Ammon's horn (tissue), 1 donor: ENCODE measurements around the gene CYP19A1.
A peak's percentile ranks its signal among the peaks of the same experiment; 100 is the strongest.
"Not testable (repeated sequence)": the region's sequence is repeated elsewhere in the genome, so short reads cannot be mapped to it uniquely, and the experiment has no call there.

Experiments
- DNase-seq: peaks from one replicate; pipeline ENCODE4 v3.0.0-alpha.2; 2016; ENCODE audit warnings: low spot score

CYP19A1 gene

DNA sequence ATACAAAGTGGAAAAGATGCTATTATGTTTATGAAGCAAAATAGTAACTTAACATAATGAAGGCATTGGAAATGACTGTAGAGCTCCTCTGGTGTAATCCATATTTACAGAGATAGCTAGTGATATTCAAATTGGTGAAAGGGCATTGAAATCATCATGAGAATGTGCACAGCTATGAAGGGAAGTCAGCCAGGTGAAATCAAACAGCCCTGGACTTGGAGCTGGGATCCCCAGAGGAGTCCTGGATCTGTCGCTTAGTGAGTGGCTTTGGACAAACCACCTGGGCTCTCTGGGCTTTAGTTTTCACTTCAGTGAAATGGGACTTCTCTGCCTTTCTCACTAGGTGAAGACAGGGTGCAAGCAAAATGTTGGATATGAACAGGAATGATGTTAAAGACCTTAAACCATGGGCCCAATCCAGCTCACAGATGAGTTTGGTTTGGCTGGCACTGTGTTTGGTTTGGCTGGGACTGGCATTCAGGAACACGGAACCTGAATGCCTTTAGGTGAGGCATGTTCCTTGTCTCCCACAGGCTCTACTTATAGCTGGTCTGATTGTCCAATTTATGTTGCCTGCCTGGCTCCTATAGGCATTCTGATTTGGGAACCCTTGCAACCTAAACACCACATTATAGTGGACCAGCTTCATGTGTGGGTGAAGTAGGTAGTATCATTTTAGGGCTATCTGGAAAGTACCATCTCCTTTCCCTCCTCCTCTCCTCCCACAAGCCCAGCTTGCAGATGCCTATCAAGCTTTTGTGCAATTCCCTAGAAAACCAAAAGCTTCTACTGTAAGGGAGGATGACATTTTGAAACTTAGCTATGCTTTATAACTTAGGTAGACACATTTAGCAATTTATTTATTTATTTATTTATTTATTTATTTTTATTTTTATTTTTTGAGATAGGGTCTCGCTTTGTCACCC lies 133.1 kb downstream of the CYP19A1 start:
- no peak for DNase-seq

DNA sequence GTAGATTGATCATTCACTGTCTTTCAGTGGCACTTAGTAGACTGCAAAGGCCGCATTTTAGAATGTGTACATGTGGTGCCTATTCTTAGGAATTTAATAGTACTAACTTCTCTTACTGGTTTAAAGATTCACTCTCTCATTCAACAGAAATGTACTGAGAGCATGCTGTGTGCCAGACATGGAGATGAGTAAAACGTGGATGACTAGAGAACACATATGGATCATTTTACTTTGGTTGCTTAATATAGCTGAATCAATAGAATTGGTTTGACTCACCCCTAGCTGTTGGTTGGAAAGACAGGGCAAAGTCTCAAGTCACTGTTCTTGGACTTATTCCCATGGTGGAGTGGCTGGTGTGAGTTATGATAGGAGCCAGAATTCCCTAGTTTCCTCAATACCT lies 134.6 kb downstream of the CYP19A1 start:
- no peak for DNase-seq

DNA sequence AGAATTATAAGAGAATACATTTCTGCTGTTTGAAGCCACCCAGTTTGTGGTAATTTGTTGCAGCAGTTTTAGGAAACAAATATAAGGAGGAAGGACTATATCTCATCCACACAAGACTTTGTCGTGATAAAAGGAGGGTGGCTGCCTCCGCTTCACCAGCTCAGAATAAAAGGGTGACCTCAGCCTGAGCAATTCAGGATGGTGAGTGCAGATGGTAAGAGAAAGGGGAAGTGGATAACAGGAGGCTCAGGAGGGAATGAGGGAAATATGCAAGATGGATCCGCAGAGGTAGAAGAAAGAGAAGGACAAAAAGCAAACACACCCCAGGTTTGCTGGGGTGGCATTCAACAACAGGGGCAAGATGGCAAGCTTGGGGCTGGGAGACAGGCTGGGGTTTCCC lies 135.6 kb downstream of the CYP19A1 start:
- no peak for DNase-seq

DNA sequence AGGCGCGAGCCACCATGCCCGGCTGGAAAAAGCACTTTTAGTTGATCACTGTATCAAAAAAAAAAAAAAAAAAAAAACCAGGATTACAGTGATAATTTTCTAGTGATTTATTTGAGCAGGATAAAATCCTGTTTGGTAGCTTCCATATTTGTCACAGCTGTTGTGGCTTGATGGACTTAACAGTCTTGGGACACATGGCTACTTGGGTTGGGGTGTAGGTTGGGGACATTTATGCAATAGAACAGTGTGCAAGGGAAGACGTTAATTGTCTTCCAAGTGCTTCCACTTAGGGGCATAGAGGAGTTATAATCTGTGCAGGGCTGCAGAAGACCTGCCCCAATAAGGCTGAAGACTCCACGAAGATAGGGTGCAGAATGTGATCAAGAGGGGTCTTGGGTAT lies 136.8 kb downstream of the CYP19A1 start:
- DNase-seq = no peak

DNA sequence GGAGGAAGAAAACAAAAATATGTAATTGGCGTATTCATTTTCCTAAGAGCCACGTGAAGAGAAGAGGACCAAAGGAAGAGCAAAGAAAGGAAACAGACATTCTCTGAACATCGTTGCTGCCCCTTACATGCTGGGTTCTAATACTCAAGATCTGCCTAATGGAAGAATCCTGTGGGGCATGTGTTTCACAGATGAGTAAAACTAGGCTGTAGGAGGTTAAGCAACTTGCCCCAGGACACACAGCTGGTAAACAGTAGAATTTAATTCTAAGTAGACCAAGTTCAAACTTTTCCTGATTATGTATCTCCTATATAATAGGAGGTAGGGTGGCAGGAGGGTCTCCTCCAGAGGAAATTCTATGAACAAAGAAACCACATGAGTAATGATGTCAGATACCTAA lies 137.6 kb downstream of the CYP19A1 start:
- no peak for DNase-seq

DNA sequence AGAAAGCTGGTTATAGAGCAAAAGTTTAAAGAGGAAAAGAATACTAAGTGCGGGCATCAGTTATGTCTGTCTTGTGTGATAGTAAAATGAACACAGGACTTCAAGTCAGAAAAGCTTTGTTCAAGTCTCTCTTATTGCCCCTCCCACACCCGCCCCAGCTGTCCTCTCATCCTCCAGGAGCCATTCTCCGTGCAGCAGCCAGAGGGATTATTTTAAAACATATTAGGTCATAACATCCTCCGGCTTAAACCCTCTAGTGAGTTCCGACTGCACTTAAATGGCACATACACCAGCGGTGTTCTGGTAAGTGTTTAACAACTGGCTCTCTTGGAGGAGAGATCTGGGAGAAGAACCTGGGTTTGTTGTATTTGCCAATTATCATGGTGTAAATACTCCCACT lies 138.9 kb downstream of the CYP19A1 start:
- DNase-seq = no peak

DNA sequence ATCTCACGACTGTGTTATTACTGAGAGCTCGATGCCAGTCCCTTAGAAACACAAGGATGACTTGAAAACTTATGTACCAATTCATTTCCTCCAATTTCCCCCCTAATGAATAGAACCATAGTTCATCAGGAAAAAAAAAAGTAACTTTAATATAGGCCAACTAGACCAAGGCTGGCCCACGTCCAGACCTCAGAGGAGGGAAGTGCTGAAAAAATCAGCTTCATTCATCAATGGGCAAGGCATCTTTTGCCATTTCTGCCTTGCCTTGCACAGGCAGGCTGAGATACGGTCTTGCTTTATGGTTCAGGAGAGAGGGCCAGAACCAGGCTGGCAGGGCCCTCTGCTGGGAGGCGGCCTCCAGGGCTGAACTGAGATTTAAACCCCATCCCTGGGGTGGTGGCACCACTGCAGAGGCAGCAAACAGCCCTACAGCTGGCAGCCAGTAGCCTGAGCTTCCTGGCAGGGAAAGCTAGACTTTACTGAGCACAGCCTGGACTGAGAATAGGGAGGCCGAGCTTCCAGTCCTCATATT lies 139.6 kb downstream of the CYP19A1 start:
- DNase-seq = no peak

DNA sequence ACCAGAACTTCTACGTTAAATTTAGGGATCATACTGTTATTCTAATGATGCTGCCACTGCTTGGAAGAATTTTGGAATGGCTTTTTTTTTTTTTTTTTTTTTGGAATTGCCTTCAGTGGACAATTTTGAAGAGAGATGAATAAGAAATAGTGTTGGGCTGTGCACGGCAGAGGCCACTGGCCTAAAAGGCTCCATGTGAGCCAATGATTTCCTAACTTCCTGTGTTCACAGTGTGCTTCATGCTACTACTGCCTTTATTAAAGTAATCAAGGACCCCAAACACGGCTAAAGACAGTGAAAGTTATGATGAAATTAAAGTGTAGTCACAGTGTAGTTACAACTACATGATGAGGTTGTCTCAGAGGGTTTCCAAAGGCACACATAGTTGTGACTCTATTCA lies 142.9 kb downstream of the CYP19A1 start:
- no peak for DNase-seq

DNA sequence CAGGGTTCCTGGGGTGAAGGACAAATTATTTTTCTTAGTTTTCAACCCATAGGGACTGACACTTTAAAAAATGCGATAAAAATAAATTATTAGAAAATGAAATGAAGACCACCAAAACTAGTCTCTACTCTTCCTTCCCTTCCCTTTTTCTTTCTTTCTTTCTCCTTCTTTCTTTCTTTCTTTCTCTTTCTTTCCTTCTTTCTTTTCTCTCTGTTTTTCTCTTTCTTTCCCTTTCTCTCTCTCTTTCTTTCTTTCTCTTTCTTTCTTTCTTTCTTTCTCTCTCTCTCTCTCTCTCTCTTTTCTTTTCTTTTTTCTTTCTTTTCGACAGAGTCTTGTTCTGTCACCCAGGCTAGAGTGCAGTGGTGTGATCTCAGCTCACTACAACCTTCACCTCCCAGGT lies 144.4 kb downstream of the CYP19A1 start:
- no peak for DNase-seq

DNA sequence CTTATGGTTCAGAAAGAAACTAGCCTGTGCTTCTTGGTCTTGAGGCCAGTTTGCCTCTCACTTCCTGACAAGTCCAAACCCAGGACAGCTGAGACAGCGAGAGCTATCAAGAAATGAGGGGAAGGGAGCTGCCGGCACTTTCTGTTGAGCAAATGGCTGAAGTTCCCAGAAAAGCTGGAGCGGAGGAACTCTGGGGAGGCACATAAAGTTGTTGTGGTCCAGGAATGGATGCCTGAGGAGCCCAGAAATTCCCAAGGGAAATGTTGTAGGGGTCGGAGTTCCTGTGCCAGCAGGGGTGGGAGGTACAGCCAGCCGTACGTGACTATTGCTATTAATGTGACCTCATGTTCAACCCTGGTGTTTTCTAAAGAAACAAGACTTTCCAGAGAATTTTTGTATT lies 144.9 kb downstream of the CYP19A1 start:
- no peak for DNase-seq

DNA sequence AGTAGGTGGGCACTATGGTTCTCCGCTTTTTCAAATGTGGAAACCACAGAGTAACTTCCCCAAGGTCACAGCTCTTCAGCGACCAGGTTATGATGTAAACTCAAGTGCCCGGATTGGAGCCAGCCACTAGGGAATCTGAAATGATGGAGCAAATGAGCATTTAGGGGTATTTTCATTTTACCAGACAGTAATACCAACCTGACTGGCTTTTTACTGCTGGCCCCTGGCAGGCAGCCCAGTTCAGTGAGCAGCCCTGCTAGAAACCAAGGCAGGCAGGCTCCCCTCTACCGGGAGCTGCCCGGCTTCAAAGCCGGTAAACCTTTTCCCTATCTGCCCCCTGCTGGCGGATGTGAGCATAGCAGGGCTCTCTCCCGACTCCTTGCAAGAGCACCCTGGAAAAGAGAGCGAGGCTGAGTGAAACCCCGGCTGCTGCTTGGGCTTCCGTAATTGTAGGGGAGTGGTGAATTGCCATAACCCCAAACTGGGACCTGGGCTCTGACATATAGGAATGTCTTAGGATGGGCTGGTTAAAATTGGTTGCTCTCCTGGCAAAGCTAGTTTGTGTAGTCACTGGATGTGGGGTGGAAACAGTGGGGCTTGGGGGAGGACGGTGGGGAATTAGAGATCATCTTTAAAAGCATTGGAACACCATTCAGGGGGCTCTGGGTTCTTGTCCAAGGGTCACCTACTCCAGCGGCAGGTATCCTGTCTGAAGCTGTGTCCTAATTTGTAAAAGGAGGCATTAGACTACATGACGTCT lies 145.7 kb downstream of the CYP19A1 start:
- DNase-seq = peak; percentile 89

DNA sequence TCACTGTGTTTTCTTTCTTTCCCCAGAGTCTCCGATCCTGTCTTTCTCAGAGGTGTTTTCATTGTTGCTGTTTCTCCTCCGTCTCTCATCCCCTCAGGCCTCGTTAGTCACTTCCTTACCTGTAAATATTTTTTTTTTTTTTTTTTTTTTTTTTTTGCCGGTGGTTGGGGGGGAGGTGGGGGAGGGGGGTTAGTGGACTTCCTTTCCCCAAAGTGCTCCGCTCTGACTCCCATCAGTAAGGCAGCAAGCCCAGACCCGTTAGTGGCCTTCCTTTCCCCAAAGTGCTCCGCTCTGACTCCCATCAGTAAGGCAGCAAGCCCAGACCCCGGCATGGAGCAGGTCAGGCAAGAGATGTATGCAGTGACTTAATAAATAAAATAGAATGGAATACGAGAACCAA lies 146.6 kb downstream of the CYP19A1 start:
- no peak for DNase-seq

DNA sequence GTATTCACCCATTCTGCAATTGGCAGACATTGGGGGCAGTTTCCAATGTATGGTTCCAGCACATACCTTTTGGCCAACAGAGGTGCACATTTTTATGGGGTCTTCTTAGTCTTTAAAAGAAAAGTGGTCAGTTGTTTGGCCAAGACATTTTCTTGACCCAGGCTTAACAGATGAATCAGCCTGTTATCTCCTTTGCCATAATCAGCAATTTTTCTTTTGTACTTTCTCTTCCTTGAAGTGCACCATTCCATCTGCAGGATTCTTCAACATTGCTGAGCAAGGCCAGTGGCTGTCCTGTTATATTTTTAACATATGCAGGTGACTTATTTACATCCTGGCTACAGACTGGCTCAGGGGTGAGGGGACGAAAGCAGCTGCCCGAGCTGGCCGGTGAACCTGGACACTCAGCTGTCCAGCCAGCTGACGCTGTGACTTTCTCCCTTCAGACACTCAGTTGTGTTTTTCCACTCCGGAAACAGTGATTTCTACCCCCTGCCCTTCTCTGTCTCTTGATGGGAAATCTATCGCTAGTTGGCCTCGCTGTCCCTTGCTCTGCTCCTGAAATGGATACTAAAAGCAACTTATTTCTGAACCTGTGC lies 147.2 kb downstream of the CYP19A1 start:
- DNase-seq = peak; percentile 35

DNA sequence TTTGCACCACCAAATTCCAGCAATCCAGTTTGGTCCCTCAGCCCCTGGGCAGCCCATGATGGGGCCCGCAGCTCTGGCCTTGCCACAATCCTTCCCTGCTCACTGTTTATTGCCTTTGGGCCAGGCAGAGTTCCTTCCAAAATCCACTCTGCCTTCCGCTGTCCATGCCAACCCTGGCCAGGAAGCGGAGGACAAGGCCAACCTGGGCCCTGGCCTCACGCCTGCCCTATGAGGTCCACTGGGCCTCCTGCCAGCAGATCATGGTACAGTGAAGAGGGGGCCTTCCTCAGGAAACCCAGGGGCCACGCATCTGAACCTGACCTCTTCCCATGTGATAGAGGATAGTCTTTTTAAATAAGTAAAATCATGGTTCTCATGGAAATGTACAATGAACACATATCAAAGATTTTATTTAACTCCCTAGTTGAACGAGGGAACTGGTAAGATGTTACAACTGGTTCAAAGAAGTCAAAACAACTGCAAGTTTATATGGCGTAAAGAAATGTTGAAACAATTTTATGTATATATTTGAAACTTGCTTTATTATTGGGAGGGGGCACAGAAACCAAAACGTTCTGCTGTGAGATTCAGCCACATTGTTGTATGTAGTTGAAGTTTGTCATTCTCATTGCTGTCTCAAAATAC lies 147.8 kb downstream of the CYP19A1 start:
- no peak for DNase-seq

DNA sequence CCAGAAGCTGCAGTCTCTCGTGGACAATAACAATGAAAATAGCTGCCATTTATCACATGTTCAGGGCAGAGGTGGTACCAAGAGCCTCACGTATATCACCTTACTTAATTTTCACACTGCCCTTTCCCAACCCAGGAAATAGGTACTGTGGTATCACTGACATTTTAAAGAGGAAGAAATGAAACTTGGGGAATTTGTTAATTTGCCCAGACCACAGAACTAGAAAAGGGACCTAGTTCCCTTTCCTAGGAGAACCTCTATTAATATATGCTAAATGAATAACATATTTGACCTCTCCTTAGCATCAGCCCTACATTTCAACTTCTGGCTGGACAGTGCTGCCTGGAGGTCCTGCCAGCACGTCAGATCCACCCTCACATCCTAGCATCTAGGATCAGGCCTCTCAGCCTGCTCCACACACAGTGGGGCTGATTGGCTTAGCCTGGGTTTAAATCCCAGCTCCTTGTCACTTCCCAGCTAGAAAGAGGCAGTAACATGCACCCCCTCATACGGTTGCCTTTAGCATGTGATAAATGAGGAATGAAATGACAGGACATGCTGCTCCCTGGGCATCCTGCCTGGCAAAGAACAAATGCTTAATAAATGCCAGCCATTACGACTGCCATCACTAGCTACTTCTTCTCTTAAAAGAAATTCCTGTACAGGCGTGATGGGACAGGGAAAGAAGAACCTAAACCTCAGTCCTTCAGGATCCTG lies 148.6 kb downstream of the CYP19A1 start:
- no peak for DNase-seq

DNA sequence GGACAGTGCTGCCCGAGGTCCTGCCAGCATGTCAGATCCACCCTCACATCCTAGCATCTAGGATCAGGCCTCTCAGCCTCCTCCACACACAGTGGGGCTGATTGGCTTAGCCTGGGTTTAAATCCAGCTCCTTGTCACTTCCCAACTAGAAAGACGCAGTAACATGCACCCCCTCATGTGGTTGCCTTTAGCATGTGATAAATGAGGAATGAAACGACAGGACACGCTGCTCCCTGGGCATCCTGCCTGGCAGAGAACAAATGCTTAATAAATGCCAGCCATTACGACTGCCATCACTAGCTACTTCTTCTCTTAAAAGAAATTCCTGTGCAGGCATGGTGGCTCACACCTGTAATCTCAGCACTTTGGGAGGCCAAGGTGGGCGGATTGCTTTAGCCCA lies 149.6 kb downstream of the CYP19A1 start:
- not testable (repeated sequence) for DNase-seq

DNA sequence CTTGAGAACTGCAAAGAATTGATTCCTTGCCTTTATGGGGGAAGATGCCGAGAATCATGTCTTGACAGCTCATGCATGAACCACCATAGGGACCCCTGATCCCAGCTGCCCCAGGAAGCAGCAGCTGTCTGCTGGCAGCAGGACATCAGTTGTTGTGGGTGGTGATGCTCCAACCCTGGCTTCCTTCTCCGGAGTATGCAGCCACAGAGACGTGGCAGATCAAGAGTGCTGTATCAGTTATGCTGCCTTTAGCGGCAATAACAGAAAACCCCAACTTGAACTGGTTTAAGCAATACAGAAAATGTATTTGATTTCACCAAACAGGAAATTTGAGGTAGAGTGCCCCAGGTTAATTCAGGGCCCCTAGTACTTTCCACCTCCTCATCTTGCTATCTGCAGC lies 151.5 kb downstream of the CYP19A1 start:
- DNase-seq = no peak

DNA sequence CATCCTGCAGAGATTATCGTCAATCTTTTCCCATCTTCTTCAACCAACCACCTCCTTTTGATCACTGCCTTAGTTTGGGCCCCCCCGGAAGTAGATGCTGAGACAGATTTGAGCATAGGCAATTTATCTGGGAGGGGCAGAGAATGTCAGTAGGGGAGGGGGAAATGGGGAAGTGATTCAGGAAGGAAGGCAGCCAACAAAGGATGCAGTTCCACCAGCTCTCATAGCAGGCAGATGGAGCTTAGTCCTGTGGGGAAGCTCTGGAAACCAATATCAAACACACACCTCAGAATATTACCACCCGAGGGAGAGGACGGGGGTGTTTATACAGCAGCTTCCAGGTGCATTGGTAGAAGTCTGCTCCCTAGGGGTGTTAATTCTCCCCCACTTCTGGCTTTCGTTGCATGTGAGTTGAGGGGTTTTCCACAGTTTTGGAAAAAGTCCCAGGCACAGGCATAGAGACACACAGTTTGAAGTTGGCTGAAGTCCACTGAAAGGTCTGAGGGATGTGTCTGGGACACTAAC lies 152.2 kb downstream of the CYP19A1 start:
- DNase-seq = no peak

DNA sequence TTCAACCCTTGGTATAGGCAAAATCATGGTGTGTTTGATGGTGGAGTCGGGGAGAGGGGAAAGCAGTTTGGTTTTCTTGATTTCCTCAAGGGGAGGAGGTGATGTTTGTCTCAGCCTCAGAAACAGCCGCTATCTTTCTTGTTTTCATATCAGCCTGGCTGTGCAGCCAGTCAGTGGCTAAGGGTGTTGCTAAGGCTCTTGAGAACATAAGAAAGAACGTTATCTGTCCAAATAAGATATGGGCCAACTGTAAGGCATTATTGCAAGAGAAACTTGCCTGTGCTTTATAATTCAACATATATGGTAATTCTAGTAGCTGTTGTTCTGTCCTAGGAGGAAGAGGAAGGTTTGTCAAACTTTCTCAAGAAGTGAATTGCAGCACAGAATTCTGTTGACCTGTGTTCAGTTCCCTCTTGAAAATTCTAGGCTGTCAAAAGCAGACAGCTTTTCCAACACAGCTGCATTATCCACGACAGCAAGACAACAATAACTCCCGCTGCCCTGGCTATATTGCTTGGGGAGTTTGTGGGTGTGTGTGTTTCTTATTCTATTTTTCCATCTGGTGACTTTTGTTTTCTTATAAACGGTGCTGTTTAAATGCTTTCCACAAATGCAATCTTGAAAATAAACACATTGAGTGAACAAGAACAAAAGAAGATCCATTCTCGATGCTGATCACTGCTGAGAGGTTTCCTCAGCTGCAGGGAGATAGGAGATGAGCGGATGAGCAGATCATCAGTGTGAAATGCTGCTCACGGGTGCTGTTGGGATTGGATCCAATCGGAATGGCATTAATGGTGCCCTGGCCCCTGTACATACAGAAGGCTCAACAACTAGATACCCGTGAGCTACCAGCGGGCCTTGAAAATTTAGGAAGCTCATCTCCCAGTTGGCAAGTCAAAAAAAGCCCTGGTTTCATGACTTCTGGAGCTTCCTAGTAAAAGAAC lies 152.9 kb downstream of the CYP19A1 start:
- no peak for DNase-seq

DNA sequence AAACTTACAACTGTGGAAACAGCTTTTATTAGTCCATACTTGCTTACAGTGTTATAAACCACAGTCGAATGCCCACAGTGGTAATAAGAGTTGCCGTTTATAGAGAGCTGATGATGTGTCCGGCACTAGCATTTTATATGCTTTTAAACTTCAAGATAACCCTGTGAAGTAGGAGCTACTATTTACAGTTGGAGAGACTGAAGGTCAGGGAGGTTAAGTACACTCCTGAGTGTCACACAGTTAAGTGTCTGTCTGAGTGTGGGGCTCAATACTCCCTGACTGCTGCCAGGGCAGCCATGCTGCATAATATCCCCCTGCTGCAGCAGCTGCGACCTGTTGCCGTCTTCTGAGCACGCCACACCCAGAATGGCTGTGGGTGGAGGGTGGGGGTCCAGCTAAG lies 153.8 kb downstream of the CYP19A1 start:
- no peak for DNase-seq
